HEK293 (cell line): Measurements from ENCODE around the gene TBC1D22A.

ENCODE experiments used
- CTCF ChIP-seq: fragments of 450-650 bp; formaldehyde crosslinking; IDR thresholded peaks from 2 replicates; pipeline ENCODE4 v1.5.1; 2016; ENCODE audit warnings: missing biosample characterization, missing genetic modification characterization
- HOXA7 ChIP-seq: sonication (generic); formaldehyde crosslinking; IDR thresholded peaks from 2 replicates; pipeline ENCODE4 v1.8.1; 2022; ENCODE audit warnings: missing genetic modification reagents, borderline replicate concordance
- ZNF416 ChIP-seq: fragments of 450-650 bp; formaldehyde crosslinking; IDR thresholded peaks from 2 replicates; pipeline ENCODE4 v1.5.1; 2016; ENCODE audit warnings: missing biosample characterization, missing genetic modification characterization

- TF ChIP-seq ZNF416 (no peak), CTCF (no peak), HOXA7 (CRISPR knock-in tag) (no peak)
Observed at GRCh38 chr22:47126344-47126811, 363.9 kb downstream of the TBC1D22A start.
